Midbrain (tissue), 1 donor: ENCODE data around the gene DGKZ.

Experiments
- DNase-seq: peaks from one replicate; lab custom pipeline; 2025; lab: John Stamatoyannopoulos, UW

The DGKZ gene

GRCh38 chr11:46393759-46394158 is 46.5 kb downstream of the DGKZ start:
- no peak for DNase-seq

- DNase-seq: no peak
Observed at GRCh38 chr11:46397526-46397925, 50.3 kb downstream of the DGKZ start.

GRCh38 chr11:46402957-46403902 is 56.0 kb downstream of the DGKZ start:
- DNase-seq: no peak

DNA sequence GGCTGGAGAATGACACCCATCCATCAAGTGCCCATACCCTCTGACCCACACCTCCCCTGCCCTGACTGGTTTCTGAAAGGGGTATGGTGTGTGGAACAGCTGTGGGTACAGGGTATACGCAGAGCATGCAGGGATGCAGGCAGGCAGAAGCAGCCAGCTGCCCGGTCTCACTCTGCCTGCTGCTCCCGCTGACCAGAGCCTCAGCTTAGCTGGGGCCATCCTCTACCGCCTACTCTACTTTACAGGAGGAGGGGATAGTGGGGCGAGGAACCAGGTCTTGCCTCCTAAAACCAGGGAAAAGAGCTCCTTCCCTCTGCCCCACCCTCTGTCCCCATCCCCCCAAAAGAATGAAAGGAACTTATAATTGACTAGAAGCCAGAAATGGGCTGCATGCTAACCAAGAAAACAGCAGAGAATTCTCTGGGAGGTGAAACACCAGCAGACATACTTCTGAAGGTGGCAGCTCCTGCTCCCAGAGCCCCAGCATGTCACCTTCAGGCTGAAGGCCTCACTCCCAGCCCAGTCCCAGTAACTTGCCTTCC is 57.3 kb downstream of the DGKZ start:
- DNase-seq: no peak

DNA sequence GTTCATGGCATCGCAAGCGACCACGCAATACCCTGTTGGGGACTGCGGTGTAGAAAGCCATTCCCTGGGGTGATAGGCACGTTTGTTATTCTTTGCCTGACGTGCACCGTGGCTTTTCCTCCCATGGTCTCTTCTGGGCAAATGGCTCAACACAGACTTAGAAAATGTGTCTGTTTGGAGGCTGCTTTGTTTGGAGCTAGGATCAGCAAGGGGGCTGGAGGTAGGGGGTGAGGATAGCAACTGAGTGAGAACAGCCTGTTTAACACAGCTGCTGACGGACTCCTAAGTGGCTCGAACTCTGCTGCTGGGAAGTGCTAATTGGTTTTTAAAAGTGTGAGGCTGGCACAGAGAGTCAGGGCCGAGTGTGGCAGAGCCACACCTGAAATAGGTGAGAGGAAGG is 60.4 kb downstream of the DGKZ start:
- no peak for DNase-seq

DNA sequence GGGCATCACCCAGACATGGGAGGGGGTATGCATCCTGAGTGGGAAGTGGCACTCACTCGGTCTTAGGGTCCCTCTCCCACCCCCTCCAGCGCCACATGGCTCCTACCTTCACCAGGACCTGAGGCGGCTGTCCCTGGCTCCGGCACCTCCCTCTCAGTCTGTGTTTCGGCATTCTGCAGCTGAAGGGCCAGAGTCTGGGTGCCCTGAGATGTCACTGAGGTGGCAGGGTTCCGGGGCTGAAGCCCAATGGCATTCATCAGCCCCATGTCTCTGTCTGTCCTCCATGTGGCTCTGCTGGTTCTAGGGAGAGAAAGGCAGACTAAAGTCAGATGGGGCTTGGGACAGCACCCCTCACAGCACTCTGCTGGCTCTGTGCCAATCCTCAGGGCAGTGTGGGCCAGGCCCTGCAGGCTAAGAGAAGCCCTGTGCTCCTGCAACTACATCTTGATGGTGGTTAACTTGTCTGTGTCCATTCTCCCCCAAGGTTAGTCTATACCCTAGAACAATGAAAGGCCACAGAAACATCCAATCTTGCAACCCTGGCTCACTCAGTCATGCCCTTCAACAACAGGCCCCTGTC is 61.2 kb downstream of the DGKZ start:
- DNase-seq: no peak

DNA sequence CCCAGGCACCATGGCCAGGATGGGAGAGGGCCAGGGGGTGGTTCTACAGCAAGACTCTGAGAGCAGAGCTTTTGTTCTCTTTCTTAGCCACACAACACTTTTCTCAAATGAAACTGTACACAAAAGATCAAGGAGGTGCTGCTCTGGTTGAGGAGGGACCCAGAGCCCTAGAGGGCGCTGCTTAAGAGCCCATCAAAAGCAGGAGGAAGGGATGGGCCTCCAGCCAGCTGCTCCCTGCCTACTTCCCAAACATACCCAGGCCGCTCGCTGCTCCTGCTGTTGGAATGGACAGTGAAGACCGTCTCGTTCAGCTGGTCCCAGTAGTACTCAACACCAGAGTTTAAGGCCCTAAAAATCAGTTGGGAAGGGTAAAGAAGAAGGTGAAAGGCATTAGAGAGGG is 62.8 kb downstream of the DGKZ start:
- no peak for DNase-seq

DNA sequence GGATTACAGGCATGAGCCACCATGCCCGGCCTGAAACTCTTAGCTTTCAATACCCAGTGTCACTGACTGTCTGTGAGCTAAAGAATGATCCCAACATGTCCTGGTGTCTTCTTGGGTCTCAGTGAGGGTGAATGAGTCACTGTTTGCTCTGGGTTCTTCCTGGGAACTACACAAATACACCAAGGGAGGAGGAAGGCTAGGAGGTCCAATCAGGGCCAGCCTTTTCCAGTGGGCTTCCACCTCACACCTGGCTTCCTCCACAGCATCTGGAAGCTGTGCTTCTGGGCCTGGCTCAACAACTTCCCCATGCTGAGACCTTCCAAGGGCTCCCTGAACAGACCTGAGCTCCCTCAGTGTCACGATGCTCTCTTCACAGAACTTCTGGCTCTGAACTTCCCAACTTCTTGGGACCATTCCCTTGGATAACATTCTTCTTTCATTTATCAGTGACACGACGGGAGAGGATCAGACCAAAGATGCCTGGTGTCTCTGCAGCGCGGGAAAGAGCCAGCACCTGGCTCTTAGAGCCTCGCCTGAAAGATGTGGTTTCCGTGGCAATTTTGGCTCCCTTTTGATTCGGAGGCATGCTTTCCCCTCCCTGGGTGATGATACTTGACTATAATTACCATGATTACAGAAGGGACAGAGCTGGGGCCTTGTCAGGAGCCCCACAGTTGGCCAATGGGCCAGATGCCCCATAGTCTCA is 66.7 kb downstream of the DGKZ start:
- DNase-seq: no peak

DNA sequence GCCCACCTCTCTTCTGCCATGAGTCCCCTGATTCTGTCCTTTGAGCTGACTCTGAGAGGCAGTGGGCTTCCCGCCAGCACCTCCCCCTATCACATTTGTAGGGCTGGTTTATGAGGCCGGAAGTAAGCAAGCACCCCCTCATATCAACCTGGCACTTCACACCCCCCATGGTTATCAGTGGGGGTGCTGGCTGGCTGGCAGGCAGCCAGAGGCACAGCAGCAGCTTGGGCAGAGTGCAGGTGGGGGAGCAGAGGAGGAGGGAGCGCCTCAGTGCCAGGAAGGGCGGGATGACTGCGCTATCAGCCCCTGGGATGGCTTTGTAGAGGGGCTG is 67.2 kb downstream of the DGKZ start:
- no peak for DNase-seq

- DNase-seq: no peak
Observed at GRCh38 chr11:46414879-46415278, 67.6 kb downstream of the DGKZ start.

DNA sequence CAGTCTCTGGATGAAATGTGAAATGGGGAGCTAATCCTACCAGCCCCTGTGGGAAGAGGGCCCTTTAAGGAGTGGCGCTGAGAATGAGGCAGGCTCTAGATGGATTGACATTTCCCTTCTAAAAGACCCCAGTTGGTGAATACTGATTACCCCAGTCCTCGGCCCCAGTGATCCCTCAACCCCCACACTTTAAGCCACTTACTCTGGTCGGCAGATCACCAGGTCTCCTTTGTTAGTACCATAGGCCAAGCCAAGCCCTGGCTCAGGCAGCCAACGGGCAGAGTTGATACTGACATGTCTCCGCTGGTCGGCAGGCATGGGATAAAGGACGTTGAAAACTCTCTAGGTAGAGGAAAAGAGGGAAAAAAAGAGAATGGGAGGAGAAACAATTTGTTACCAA is 70.4 kb downstream of the DGKZ start:
- no peak for DNase-seq

DNA sequence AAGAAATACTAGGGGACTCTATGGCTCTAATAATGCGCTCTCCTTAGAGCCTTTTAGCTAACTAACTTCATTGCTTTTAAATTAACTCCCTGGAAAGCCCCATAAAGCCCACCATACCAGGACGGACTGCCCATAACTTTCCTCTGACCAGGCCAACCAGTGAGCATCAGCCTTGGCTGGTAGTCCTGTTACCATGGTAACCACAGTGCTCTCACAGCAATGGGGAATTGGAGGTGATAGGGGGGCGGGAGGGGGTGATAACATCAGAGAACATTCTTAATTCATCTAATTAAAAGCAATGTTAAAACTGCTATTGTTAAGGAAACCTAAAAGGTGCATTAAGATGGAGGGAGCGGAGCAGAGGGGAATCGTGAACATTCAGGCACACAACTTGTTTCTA is 71.5 kb downstream of the DGKZ start:
- DNase-seq: no peak

DNA sequence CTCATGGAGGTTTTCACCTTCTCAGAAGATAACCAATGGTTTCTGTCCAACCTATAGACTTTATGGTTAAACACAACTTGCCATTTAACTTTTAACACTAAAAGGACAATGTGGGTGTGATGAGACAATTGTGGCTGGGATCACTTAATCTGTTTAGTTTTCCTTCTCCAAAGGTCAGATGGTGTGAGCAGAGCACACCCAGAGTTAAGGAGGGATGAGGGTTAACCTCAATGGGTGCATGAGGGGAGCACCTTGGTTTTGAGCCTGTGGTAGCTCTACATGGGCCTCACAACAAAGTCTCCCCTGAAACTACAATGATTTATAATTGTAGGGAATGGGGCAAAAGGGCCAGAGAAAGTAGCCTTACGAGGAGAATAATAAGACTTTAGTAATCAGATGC is 73.2 kb downstream of the DGKZ start:
- no peak for DNase-seq

DNA sequence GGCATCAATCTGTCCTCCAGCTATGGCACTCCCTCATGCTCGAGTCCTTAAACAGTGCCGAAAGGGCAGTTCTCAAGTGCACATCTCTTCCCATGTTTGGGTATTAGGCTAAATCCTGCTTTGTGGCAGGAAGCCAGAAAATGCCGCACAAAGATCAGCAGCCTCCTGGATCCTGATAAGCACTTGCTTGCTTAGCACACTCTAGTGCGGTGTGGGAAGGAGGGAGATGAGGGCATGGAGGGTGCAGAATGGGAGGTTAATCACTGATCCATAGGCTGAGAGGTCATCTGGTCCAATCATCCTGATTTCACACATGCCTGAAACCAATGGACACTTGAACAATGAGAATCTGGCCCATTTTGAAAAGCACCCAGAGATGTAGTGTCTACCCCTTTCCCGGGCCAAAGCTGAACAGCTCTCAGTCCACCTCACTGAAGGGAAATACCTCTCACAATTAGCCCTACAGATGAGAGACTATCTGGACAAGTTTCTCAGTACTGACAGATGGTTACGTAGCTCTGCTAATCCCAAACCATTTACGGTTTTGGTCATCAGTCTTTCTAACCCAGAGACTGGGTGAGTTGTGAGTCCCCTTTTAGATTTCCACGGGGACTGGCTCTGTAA is 74.1 kb downstream of the DGKZ start:
- DNase-seq: no peak

DNA sequence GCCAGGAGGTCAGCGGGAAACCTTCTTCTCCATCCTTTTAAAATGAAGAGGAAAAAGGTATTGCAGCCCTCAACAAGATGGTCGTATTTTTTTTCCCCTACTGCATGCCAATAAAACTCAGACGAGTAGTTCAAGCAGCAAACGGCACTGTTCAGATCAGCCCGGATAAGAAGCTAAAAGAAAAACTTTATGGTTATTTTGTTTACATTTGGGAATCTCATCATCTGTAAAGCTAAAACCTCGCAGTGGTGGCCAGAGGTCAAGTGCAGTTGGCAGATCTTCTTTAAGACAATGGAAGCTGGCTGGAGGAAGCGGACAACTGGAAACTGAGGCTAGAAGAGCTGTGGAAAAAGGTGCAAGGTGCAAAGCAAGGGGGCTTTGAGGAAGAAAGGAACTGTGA is 75.3 kb downstream of the DGKZ start:
- DNase-seq: no peak

GRCh38 chr11:46426233-46426991 is 79.1 kb downstream of the DGKZ start:
- DNase-seq: no peak

- DNase-seq: no peak
Observed at GRCh38 chr11:46427364-46427763, 80.1 kb downstream of the DGKZ start.

GRCh38 chr11:46429717-46430116 is 82.5 kb downstream of the DGKZ start:
- no peak for DNase-seq
